C4-2B (cell line): ENCODE results near the gene LRRC2.
"Not testable (repeated sequence)": the region's sequence is repeated elsewhere in the genome, so short reads cannot be mapped to it uniquely, and the experiment has no call there.

Experiments used
- CTCF ChIP-seq: fragments of 450-650 bp; conservative IDR thresholded peaks from 2 replicates; pipeline ENCODE4 v1.5.1; 2017; ENCODE audit warnings: mild to moderate bottlenecking
- ZFX ChIP-seq: fragments of 450-650 bp; IDR thresholded peaks from 2 replicates; pipeline ENCODE4 v1.6.1; 2017

GRCh38 chr3:46577580-46578249 is 11.6 kb upstream of the LRRC2 start:
- TF ChIP-seq ZFX, CTCF: not testable (repeated sequence)
